H1 (cell line): Measurements from ENCODE around the gene SYTL2. TPM values are rescaled to one million over a fixed set of nuclear protein-coding genes. Genes with fewer than 3 reads are reported as not detected.

ENCODE experiments used
- CTCF ChIA-PET: fragments of 300-600 bp; sonication (Branson Sonifier 250); formaldehyde crosslinking; loops from one replicate; lab custom pipeline; 2021; ENCODE audit not compliant: partially characterized antibody; lab: Charles Lee
- POLR2A ChIA-PET: fragments of 300-600 bp; sonication (Branson Sonifier 250); formaldehyde crosslinking; loops from one replicate; lab custom pipeline; 2021; ENCODE audit warnings: inconsistent platforms; ENCODE audit not compliant: partially characterized antibody; lab: Charles Lee
- DNase-seq, 2 experiments: peaks; one replicate each; pipeline versions ENCODE4 v3.0.0 to v3.0.0-alpha.2; 2010 to 2022; ENCODE audit warnings: low spot score in 2 of 2, low read depth in 1 of 2, mixed read lengths in 1 of 2
- FAIRE-seq: peaks from 2 replicates; lab custom pipeline; 2011; peaks lifted over from hg19 to GRCh38; lab: Jason Lieb, UNC
- H2AFZ ChIP-seq: 2 replicates; pipeline ENCODE4 v1.8.1; 2012; ENCODE audit warnings: low read length, inconsistent platforms
- H2AK5ac ChIP-seq: 2 replicates; pipeline ENCODE4 v1.6.1; 2013; ENCODE audit warnings: low read depth, low read length
- H2BK120ac ChIP-seq: replicated peaks from 2 replicates; pipeline ENCODE3; 2013; ENCODE audit warnings: low read depth, low read length, inconsistent platforms
- H2BK12ac ChIP-seq: 2 replicates; pipeline ENCODE4 v1.6.1; 2013; ENCODE audit warnings: low read depth, low read length
- H2BK15ac ChIP-seq: 2 replicates; pipeline ENCODE4 v1.6.1; 2013; ENCODE audit warnings: low read length
- H2BK20ac ChIP-seq: 2 replicates; pipeline ENCODE4 v1.6.1; 2013; ENCODE audit warnings: low read length
- H2BK5ac ChIP-seq: 2 replicates; pipeline ENCODE4 v1.6.1; 2013; ENCODE audit warnings: low read depth, low read length
- H3K14ac ChIP-seq: 2 replicates; pipeline ENCODE4 v1.6.1; 2013; ENCODE audit warnings: inconsistent platforms; ENCODE audit not compliant: insufficient read length
- H3K18ac ChIP-seq: 2 replicates; pipeline ENCODE4 v1.6.1; 2013; ENCODE audit warnings: low read length; ENCODE audit errors: extremely low read depth
- H3K23ac ChIP-seq: 2 replicates; pipeline ENCODE4 v1.6.1; 2013; ENCODE audit warnings: inconsistent platforms; ENCODE audit not compliant: insufficient read length
- H3K23me2 ChIP-seq: 2 replicates; pipeline ENCODE4 v1.6.1; 2013; ENCODE audit warnings: low read depth, low read length
- H3K27ac ChIP-seq: 2 replicates; pipeline ENCODE4 v1.6.1; 2011; ENCODE audit warnings: low read depth, low read length, inconsistent platforms
- H3K27me3 ChIP-seq, 4 experiments: replicated peaks in 1 of 4; 1 replicate in 1 of 4; 2 replicates in 3 of 4; pipeline versions ENCODE4 v1.6.1 to v1.8.1; 2011 to 2013; ENCODE audit warnings: low read length in 3 of 4, mild to moderate bottlenecking in 3 of 4, inconsistent platforms in 2 of 4, mixed read lengths in 2 of 4, moderate library complexity in 1 of 4; ENCODE audit not compliant: control insufficient read depth in 3 of 4, insufficient read depth in 3 of 4; ENCODE audit errors: extremely low read depth in 1 of 4
- H3K36me3 ChIP-seq, 4 experiments: 2 replicates each; pipeline versions ENCODE4 v1.6.1 to v1.8.1; 2011 to 2013; ENCODE audit warnings: mild to moderate bottlenecking in 4 of 4, low read length in 3 of 4, moderate library complexity in 2 of 4, control low read depth in 1 of 4, inconsistent platforms in 1 of 4; ENCODE audit not compliant: insufficient read depth in 4 of 4, control insufficient read depth in 2 of 4
- H3K4ac ChIP-seq: replicated peaks from 2 replicates; pipeline ENCODE3; 2013; ENCODE audit warnings: low read length, low read depth, mixed read lengths, inconsistent platforms; ENCODE audit not compliant: insufficient read length
- H3K4me1 ChIP-seq, 4 experiments: replicated peaks in 1 of 4; 1 replicate in 1 of 4; 2 replicates in 3 of 4; pipeline versions ENCODE4 v1.6.1 to v1.8.1; 2011 to 2013; ENCODE audit warnings: low read length in 3 of 4, inconsistent platforms in 2 of 4, mixed read lengths in 1 of 4; ENCODE audit not compliant: insufficient read depth in 4 of 4, control insufficient read depth in 3 of 4
- H3K4me2 ChIP-seq, 2 experiments: 2 replicates each; pipeline versions ENCODE4 v1.6.1 to v1.8.1; 2011 to 2013; ENCODE audit warnings: low read depth in 2 of 2, low read length in 2 of 2, control low read depth in 1 of 2, inconsistent platforms in 1 of 2, mild to moderate bottlenecking in 1 of 2; ENCODE audit not compliant: insufficient read depth in 1 of 2
- H3K4me3 ChIP-seq, 4 experiments: fragments of 200-600, 300-600 bp in 1 of 4; sonication (generic), shearing (Covaris generic), sonication (Bioruptor Twin) in 1 of 4; 2 replicates each; pipeline versions ENCODE4 v1.5.1 to v1.8.1; 2011 to 2016; ENCODE audit warnings: low read length in 4 of 4, low read depth in 3 of 4, control low read depth in 2 of 4, inconsistent platforms in 2 of 4, mild to moderate bottlenecking in 2 of 4, mixed read lengths in 1 of 4, moderate library complexity in 1 of 4; ENCODE audit not compliant: insufficient read depth in 2 of 4; ENCODE audit errors: extremely low read depth in 1 of 4
- H3K56ac ChIP-seq: replicated peaks from 2 replicates; pipeline ENCODE3; 2013; ENCODE audit warnings: low read depth, mild to moderate bottlenecking, mixed read lengths, low read length, inconsistent platforms; ENCODE audit not compliant: insufficient read length
- H3K79me1 ChIP-seq: 2 replicates; pipeline ENCODE4 v1.6.1; 2013; ENCODE audit warnings: low read depth, low read length, control low read depth
- H3K79me2 ChIP-seq, 2 experiments: 2 replicates each; pipeline versions ENCODE4 v1.6.1 to v1.8.1; 2012 to 2013; ENCODE audit warnings: low read length in 2 of 2, mild to moderate bottlenecking in 2 of 2, inconsistent platforms in 1 of 2; ENCODE audit not compliant: insufficient read depth in 2 of 2, control insufficient read depth in 1 of 2
- H3K9ac ChIP-seq, 4 experiments: replicated peaks in 1 of 4; 1 replicate in 1 of 4; 2 replicates in 3 of 4; pipeline versions ENCODE4 v1.6.1 to v1.8.1; 2011 to 2013; ENCODE audit warnings: low read depth in 3 of 4, low read length in 3 of 4, control low read depth in 2 of 4, mild to moderate bottlenecking in 2 of 4, moderate library complexity in 2 of 4, inconsistent platforms in 1 of 4; ENCODE audit errors: extremely low read depth in 1 of 4
- H3K9me3 ChIP-seq, 2 experiments: 2 replicates each; pipeline versions ENCODE4 v1.6.1 to v1.8.1; 2012 to 2013; ENCODE audit warnings: mild to moderate bottlenecking in 2 of 2, moderate library complexity in 2 of 2, control low read depth in 1 of 2, inconsistent platforms in 1 of 2, low read depth in 1 of 2, low read length in 1 of 2, mixed read lengths in 1 of 2; ENCODE audit not compliant: insufficient read depth in 2 of 2
- H4K20me1 ChIP-seq, 2 experiments: replicated peaks in 1 of 2; 2 replicates each; pipeline versions ENCODE3 to v1.8.1; 2011 to 2013; ENCODE audit warnings: inconsistent platforms in 2 of 2, low read length in 2 of 2, mild to moderate bottlenecking in 1 of 2; ENCODE audit not compliant: insufficient read depth in 2 of 2, control insufficient read depth in 1 of 2
- H4K5ac ChIP-seq: 2 replicates; pipeline ENCODE4 v1.6.1; 2013; ENCODE audit warnings: low read length, low read depth, mixed read lengths, inconsistent platforms; ENCODE audit not compliant: insufficient read length
- H4K8ac ChIP-seq: 2 replicates; pipeline ENCODE4 v1.8.0; 2013; ENCODE audit warnings: mild to moderate bottlenecking, moderate library complexity, low read length, inconsistent platforms; ENCODE audit not compliant: insufficient read depth; ENCODE audit errors: extremely low read depth
- H4K91ac ChIP-seq: replicated peaks from 2 replicates; pipeline ENCODE3; 2013; ENCODE audit warnings: low read length, mixed read lengths, inconsistent platforms; ENCODE audit not compliant: insufficient read length
- HDAC2 ChIP-seq, 2 experiments: fragments of 300-600 bp in 1 of 2; sonication (generic) in 1 of 2; IDR thresholded peaks; 2 replicates each; pipeline ENCODE4 v1.6.1; 2011 to 2012; ENCODE audit warnings: low read depth in 2 of 2, low read length in 2 of 2, mild to moderate bottlenecking in 2 of 2, moderate library complexity in 2 of 2, borderline replicate concordance in 1 of 2, inconsistent platforms in 1 of 2
- KDM1A ChIP-seq: fragments of 200-600, 300-600 bp; sonication (generic); IDR thresholded peaks from 2 replicates; pipeline ENCODE4 v1.7.1; 2016; ENCODE audit warnings: mild to moderate bottlenecking, low read length, borderline replicate concordance
- WGBS, 2 experiments: shearing (Covaris generic) in 1 of 2; methylation state at CpG; one replicate each; pipeline versions ENCODE4 v1.1.6 to v1.1.7; 2013 to 2015; ENCODE audit warnings: low lambda C conversion rate in 2 of 2, mixed read lengths in 2 of 2, inconsistent platforms in 1 of 2, low coverage in 1 of 2, missing lambda C conversion rate in 1 of 2; ENCODE audit not compliant: insufficient replicate concordance in 2 of 2, insufficient coverage in 1 of 2, insufficient read length in 1 of 2; ENCODE audit errors: extremely low coverage in 1 of 2, missing lambda C conversion rate in 1 of 2; 5-methylcytosine and 5-hydroxymethylcytosine counted together
- polyA plus RNA-seq, 7 experiments: library from polyadenylated mRNA; depleted of rRNA in 3 of 7; stranded (reverse) in 5 of 7; unstranded in 2 of 7; fragments of >200 nt in 5 of 7; fragments of 200-250 nt in 2 of 7; gene quantifications; 1 replicate in 5 of 7; 2 replicates in 1 of 7; 4 replicates in 1 of 7; pipeline versions ENCODE4 v1.2.1 to v1.2.3, GENCODE V29; 2011 to 2013; ENCODE audit warnings: missing spikeins in 2 of 7, mixed read lengths in 2 of 7
- total RNA-seq: library from RNA; stranded (reverse); fragmentation: NEBNext Ultra II Directional; extraction: Animal tissue kit (Norgen Biotek cat#: 25700); gene quantifications from 2 replicates; pipeline ENCODE4 v1.2.1, GENCODE V29; 2021

Gene SYTL2
- total and polyA plus RNA-seq, 2 of the 8 experiments (the other 6 are each of a cell fraction or from before 2014, with no cell fraction given), result 1.3 to 9.1 TPM

DNA sequence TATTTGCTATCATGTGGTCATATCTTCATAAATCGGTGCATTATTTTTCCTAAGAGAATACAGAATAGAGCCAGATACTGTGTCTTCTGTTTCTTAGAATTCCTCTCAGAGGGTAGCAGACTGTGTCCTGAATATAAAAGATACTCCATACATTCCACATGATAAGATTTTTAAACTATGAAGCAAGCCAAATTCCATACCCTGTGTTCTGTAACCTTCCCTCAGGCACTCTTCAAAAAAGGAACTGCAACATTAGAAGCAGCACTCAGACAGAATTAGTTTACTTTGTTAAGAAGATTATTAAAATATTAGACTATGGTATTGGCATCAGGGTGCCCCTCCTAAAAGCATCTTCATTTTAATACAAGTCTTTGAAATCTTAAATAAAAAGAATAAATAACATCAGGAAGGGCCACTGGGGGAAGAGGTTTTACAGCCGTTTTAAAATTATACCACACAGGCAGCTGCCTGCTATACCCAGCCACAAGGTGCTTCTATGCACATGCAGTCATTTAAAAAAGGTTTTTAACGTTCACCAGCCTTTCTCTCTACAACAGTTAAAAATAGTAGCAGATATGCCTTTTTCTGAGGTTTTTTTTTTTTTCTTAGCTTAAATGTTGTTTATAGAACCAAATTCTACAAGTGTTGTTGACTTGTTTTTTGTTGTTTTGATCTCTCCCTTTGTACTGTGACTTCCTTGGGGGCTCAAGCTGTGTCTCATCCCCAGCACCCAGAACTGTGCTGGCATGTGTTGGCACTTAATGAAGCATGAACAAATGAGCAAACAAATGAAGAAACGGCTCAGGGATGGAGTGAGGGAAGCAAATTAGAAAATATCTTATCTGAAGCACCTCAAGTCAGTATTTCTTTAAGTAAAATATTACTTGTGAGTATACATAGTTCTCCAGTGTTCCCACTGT lies 70.2 kb downstream of the SYTL2 start:
- Histone ChIP-seq H3K79me1 (no peaks in the 10 kb centered on the region), H4K5ac (no peak overlapping the region), H2BK20ac (no peak overlapping the region), H3K23me2 (no peaks in the 10 kb centered on the region), H3K23ac (no peak overlapping the region), H3K9me3 (no peaks in the 10 kb centered on the region), H3K56ac (no peak overlapping the region), H2BK15ac (no peak overlapping the region), H2BK5ac (no peak overlapping the region), H3K4me3 (no peak overlapping the region), H3K27me3 (no peaks in the 10 kb centered on the region), H3K18ac (no peak overlapping the region), H2AK5ac (no peak overlapping the region), H3K14ac (no peak overlapping the region), H3K79me2 (no peaks in the 10 kb centered on the region), H3K36me3 (no peaks in the 10 kb centered on the region), H4K20me1 (no peaks in the 10 kb centered on the region), H3K4me2 (no peak overlapping the region), H3K4me1 (no peaks in the 10 kb centered on the region), H2BK120ac (no peak overlapping the region), H3K9ac (no peak overlapping the region), H2AFZ (no peak overlapping the region), H3K4ac (no peak overlapping the region), H2BK12ac (no peak overlapping the region), H3K27ac (no peak overlapping the region), H4K91ac (no peak overlapping the region), H4K8ac (no peak overlapping the region)
- CTCF ChIA-PET, result no interaction called here
- no peak for FAIRE-seq
- no peak for DNase-seq
- POLR2A ChIA-PET, result no interaction called here
- WGBS, 2 experiments, result 74% methylated on average over 4 of the region's 4 CpGs; no CpG with 5 or more reads in 1 of the 2 experiments
- no peak for TF ChIP-seq KDM1A
- TF ChIP-seq HDAC2 (IDR thresholded peaks at IDR 0.05; ENCODE audit: borderline replicate concordance in 1 of 2, low read depth in 2 of 2, low read length in 2 of 2), result no peak
